ENCODE measurements around the gene SLA2.
A peak's percentile ranks its signal among the peaks of the same experiment; 100 is the strongest.
"Not testable (repeated sequence)": the region's sequence is repeated elsewhere in the genome, so short reads cannot be mapped to it uniquely, and the experiment has no call there.

The SLA2 gene

DNA sequence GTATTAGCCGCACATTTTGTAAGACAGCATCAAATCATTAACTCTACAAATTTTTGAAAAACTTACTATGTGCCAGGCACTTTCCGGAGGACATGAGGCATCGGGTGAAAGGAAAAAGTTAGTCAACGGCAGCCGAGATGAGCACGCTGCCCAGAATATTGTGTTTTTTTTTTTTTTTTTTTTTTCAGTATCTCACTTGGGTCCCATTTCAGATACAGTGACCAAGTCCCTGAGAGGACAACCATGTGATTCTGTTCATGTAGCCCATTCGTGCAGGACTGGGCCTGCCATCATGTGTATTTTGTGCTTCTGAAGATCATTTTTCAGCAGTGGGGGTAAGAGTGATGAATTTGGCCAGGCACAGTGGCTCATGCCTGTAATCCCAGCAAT, 1.3 kb downstream of the SLA2 start:
- DNase-seq, result peak; percentile 68

DNA sequence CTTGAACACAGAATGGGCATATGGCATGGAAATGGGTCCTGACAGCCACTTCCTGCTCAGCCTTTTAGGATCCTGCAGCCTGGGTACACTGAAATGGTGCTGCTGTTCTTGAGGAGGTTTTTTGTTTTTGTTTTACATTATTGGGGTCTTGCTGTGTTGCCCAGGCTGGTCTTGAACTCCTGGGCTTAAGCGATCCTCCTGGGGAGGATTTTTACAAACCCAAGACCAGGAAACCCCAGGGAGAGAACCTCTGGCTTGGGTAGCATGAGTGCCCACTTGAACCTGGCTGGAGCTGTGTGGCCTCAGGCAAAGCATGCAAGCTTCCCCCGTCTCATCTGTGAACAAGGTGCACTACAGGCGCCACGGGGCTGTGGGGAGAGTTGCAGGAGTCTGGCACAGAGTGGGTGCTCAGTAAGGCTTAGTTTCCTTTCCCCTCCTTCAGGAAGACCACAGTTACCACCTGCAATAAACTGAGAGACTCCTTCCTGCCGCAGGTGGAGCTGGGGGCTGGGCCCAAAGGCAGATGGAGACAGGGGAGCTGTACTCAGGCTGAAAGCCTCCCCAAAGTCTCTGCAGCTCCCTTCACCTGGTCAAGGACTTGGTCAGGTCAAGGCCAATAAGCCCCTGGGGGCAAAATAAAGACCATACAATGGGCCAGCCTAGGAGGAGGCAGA, 1.8 kb downstream of the SLA2 start:
- DNase-seq, result peak; percentile 78

DNA sequence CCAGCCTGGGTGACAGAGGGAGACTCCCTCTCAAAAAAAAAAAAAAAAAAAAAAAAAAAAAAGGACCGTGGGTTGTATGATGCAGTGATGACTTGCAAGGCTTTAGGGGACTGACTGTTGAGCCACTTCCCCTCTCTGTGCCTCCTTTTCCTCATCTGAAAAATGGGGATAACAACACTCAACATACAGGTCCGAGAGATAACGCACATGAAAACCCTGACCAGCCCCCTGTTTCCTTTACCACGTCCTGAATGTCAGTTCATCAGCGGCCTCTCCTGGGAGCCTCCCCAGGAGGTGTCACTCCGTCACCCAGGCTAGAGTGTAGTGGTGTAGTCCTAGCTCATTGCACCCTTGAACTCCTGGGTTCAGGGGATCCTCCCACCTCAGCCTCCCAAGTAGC, 3.9 kb downstream of the SLA2 start:
- DNase-seq, result peak; percentile 9

- DNase-seq, result no peak
These were observed 4.5 kb downstream of the SLA2 start for GRCh38 chr20:36641506-36641843.

GRCh38 chr20:36638876-36639400, 7.1 kb downstream of the SLA2 start:
- DNase-seq, result not testable (repeated sequence)

DNA sequence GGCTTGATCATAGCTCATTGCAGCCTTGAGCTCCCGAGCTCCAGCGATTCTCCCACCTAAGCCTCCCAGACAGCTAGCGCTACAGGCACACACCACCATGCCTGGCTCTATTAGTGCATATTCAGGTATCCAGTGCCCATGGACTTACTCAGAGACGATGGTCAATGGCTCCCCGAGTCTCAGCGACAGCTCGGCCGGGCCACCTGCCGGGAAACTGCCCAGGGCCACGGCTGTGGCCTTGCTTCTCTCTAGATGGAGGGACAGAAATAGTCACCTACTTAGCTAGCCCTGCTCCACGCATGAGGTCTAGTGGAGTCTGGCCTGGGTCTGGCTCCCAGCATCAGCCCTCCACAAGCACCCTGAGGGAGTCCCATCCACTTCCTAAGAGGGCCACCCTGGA, 11.7 kb downstream of the SLA2 start:
- no peak for DNase-seq

- DNase-seq, result no peak
These were observed 12.7 kb downstream of the SLA2 start for GRCh38 chr20:36633285-36633772.

DNA sequence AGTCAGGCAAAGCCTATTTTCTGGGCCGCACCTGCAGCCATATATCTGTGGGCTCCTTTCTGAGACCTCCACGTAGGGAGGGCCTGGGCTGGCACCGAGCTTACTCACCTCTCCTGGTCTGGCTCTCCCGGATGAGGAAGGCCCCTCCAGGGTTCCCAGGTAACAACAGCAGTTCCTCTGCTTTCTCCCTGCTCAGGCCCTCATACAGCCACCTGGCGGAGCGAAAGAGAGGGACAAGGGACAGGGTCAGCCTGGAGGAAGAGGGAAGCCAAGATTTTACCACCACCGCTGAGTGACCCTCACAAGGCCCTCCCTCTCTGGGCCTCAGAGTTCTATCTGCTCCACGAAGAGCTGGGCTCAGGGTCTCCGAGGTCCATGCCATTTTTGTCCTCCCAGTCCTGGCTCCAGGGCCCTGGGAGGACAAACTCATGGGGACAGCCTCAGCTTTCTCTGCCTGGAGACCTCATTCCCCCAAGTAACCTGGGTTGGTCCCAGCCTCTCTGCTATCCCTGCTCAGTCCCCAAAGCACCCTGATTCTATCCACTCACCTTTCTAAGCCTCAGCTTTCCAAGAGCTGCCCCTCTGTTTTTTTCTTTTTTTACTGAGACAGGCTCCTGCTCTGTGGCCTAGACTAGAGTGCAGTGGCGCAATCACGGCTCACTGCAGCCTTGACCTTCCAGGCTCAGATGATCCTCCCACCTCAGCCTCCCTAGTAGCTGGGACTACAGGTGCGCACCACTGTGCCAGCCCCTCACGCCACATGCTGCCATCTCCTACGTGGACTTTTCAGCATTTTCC, 13.3 kb downstream of the SLA2 start:
- DNase-seq, result no peak

- DNase-seq, result no peak
These were observed 13.9 kb downstream of the SLA2 start for GRCh38 chr20:36632147-36632486.

GRCh38 chr20:36631646-36632045, 14.3 kb downstream of the SLA2 start:
- DNase-seq, result no peak

GRCh38 chr20:36629719-36630681, 16.0 kb downstream of the SLA2 start:
- peak; percentile 72 for DNase-seq

- peak; percentile 38 for DNase-seq
These were observed 17.9 kb downstream of the SLA2 start for GRCh38 chr20:36628076-36628475.

GRCh38 chr20:36624944-36625324, 21.1 kb downstream of the SLA2 start:
- DNase-seq, result no peak

- DNase-seq, result no peak
These were observed 21.7 kb downstream of the SLA2 start for GRCh38 chr20:36624068-36624943.

GRCh38 chr20:36623444-36623843, 22.6 kb downstream of the SLA2 start:
- no peak for DNase-seq

DNA sequence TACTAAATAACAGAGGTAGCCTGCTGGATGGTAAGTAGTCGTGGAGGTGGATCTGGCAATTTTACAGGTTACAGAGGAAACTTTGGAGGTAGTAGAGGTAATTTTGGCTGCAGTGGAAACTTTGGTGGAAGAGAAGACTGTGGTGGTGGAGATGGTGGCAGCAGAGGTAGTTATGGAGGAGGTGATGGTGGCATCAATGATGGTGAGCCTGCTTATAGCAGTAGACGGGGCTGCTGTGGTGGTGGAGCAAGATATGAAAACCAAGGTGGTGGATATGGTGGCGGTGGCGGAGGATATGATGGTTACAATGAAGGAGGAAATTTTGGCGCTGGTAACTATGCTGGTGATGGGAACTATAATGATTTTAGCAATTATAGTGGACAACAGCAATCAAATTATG, 25.1 kb downstream of the SLA2 start:
- no peak for DNase-seq

- DNase-seq, result peak; percentile 43
These were observed 31.0 kb downstream of the SLA2 start for GRCh38 chr20:36614781-36615557.

- no peak for DNase-seq
These were observed 32.0 kb downstream of the SLA2 start for GRCh38 chr20:36613974-36614373.

GRCh38 chr20:36611625-36612024, 34.4 kb downstream of the SLA2 start:
- DNase-seq, result no peak

- DNase-seq, result not testable (repeated sequence)
These were observed 37.6 kb downstream of the SLA2 start for GRCh38 chr20:36608388-36608728.

GRCh38 chr20:36607586-36608387, 38.2 kb downstream of the SLA2 start:
- no peak for DNase-seq
